Immature natural killer cell (primary cell): Measurements from ENCODE around the gene FDX1. TPM values are rescaled to one million over a fixed set of nuclear protein-coding genes. Genes with fewer than 3 reads are reported as not detected.

Source experiments
- DNase-seq, 3 donors: peaks; one replicate each; pipeline ENCODE4 v3.0.0; 2022; ENCODE audit warnings: mixed read lengths in 1 of 3
- H3K27ac Mint-ChIP-seq, 6 donors: one replicate each; pipeline ENCODE4 v1.8.0; 2020; ENCODE audit warnings: mixed read lengths in 6 of 6, mild to moderate bottlenecking in 5 of 6, inconsistent platforms in 4 of 6, moderate library complexity in 3 of 6
- H3K27me3 Mint-ChIP-seq, 3 donors: one replicate each; pipeline ENCODE4 v1.8.0; 2020 to 2021; ENCODE audit warnings: low read depth in 3 of 3, mild to moderate bottlenecking in 3 of 3, mixed read lengths in 3 of 3, moderate library complexity in 3 of 3, inconsistent platforms in 1 of 3
- H3K36me3 Mint-ChIP-seq, 3 donors: one replicate each; pipeline ENCODE4 v1.8.0; 2020; ENCODE audit warnings: mixed read lengths in 3 of 3, inconsistent platforms in 2 of 3, mild to moderate bottlenecking in 2 of 3
- H3K4me1 Mint-ChIP-seq, 2 donors: one replicate each; pipeline ENCODE4 v1.8.0; 2020; ENCODE audit warnings: inconsistent platforms in 2 of 2, mild to moderate bottlenecking in 2 of 2, mixed read lengths in 2 of 2, moderate library complexity in 1 of 2
- H3K4me3 Mint-ChIP-seq, 5 donors: one replicate each; pipeline ENCODE4 v1.8.0; 2020; ENCODE audit warnings: mild to moderate bottlenecking in 5 of 5, mixed read lengths in 5 of 5, inconsistent platforms in 3 of 5, moderate library complexity in 3 of 5
- H3K9me3 Mint-ChIP-seq, 6 donors: one replicate each; pipeline ENCODE4 v1.8.0; 2020; ENCODE audit warnings: mild to moderate bottlenecking in 6 of 6, mixed read lengths in 6 of 6, inconsistent platforms in 4 of 6, moderate library complexity in 3 of 6
- polyA plus RNA-seq, 3 donors: library from polyadenylated mRNA; unstranded; fragments of 300-500 nt; fragmentation: Illumina TruSeq; gene quantifications; one replicate each; pipeline ENCODE4 v1.2.3, GENCODE V29; 2021

Gene FDX1
- polyA plus RNA-seq, 3 donors from 2014 or later: 15.2 to 18.1 (median 16.6) TPM

GRCh38 chr11:110488446-110488845, 58.7 kb downstream of the FDX1 start:
- H3K27me3 Mint-ChIP-seq: peaks cover 0 to 2% (median under 1%) of the 10 kb centered on the region in 3 donors
- DNase-seq: no peak
- H3K9me3 Mint-ChIP-seq: peaks cover 0 to 2% (median 0%) of the 10 kb centered on the region in 6 donors
- no peaks in the 10 kb centered on the region for H3K36me3 Mint-ChIP-seq
- H3K27ac Mint-ChIP-seq: no peak overlapping the region
- no peaks in the 10 kb centered on the region for H3K4me1 Mint-ChIP-seq
- H3K4me3 Mint-ChIP-seq: no peak overlapping the region

DNA sequence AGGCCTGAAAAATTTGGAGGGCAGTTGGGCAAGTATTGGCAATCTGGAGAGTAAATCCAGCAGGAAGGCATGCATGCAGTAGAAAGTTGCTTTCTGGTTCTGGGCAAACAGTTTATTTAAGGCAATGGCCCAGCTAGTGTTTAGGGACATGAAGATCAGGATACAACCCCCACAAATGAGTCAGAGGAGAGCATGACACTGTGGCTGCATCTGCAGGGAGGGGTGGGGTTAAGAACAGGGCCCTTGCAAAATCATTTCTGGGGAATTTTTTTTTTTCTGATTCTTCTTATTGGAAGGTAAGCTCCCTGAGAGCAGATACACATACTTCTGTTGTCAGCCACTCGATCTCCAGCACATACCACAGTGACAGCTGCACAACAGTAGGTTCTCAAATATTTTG, 61.1 kb downstream of the FDX1 start:
- no peak for DNase-seq
- Mint-ChIP-seq H3K36me3 (no peaks in the 10 kb centered on the region), H3K4me3 (no peak overlapping the region), H3K4me1 (no peaks in the 10 kb centered on the region), H3K27ac (no peak overlapping the region), H3K27me3 (peaks cover 2 to 3% (median 2%) of the 10 kb centered on the region in 3 donors), H3K9me3 (peaks cover 0 to 3% (median 0%) of the 10 kb centered on the region in 6 donors)

DNA sequence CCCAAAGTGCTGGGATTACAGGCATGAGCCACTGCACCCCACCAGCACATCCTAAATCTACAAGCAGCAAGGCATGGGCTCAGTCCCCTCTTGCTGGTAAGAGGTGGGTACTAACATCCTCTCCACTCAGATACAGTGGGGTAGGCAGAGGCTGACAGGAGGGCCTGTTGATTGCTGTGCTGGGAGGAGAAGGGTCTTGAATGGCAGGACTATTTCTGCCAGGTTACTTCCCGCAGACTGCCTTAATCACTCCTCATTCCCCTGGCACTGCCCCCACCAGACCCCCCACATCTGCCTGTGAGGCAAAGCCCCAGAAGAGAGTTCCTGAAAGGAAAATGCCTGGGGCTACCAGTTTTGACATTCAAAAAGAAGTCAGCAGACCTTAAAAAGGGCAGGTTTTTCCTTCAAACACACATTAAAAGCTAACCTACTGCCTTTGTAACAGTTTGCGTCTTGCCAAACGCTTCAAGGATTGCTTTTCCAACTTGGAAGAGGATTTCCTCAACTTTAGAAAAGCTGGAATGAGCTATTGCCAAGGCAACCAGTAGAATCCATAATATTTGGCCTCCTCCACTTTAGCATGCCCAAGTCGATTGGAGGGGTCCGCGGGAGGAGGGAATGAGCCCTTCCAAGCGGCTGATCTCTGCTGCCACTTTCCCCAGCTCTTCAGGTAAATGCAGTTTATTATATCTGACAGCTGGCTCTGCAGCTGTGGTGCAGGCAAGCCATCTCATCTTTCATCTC, 62.0 kb downstream of the FDX1 start:
- Mint-ChIP-seq H3K27me3 (peaks cover 2 to 3% (median 2%) of the 10 kb centered on the region in 3 donors), H3K9me3 (peaks cover 0 to 3% (median 0%) of the 10 kb centered on the region in 6 donors), H3K27ac (no peak overlapping the region), H3K36me3 (no peaks in the 10 kb centered on the region), H3K4me1 (no peaks in the 10 kb centered on the region), H3K4me3 (no peak overlapping the region)
- no peak for DNase-seq

DNA sequence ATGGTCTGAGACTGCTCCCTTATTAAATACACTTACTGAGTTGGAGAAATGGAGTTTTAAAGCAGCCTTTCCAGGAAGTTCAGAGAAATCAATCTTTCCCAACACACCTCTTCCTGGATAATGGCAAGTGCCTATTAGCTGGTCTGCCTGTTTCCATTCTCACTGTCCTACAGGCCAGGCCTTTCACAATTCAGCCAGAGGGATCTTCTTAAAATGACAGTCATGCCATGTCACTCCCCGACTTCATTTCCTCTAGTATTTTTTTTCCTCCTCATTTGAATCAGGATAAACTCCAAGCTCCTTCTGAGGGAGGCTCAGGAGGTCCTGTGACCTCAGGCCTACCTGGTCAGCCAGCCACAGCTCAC, 62.6 kb downstream of the FDX1 start:
- Mint-ChIP-seq H3K4me3 (no peak overlapping the region), H3K27ac (no peak overlapping the region), H3K36me3 (no peaks in the 10 kb centered on the region), H3K4me1 (no peaks in the 10 kb centered on the region), H3K9me3 (peaks cover 0 to 3% (median 0%) of the 10 kb centered on the region in 6 donors), H3K27me3 (peaks cover under 1 to 3% (median 2%) of the 10 kb centered on the region in 3 donors)
- DNase-seq: no peak

DNA sequence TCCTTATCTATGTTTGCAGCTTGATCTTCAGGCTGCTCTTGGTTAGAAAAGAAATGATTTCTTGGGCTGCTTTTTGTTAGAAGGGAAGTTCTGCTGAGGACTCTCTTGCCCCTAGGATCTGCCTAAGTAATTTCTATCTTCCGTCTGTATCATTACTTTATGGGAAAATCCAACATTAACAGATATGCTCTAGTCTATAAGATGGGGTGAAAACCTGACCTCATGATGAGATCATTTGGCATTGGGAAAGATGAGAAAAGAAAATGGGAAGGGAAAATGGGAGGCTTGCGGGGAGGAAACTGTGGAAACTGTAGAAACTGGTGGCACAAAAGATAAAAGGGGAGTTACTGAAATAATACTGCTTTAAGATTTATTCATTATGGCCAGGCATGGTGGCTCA, 63.6 kb downstream of the FDX1 start:
- Mint-ChIP-seq H3K27me3 (peaks cover 0 to 3% (median 2%) of the 10 kb centered on the region in 3 donors), H3K36me3 (no peaks in the 10 kb centered on the region), H3K27ac (no peak overlapping the region), H3K9me3 (peaks cover 0 to 3% (median 0%) of the 10 kb centered on the region in 6 donors), H3K4me1 (no peaks in the 10 kb centered on the region), H3K4me3 (no peak overlapping the region)
- no peak for DNase-seq

GRCh38 chr11:110497231-110497978, 67.7 kb downstream of the FDX1 start:
- peaks cover 0 to 5% (median 0%) of the 10 kb centered on the region in 6 donors for H3K9me3 Mint-ChIP-seq
- no peaks in the 10 kb centered on the region for H3K4me1 Mint-ChIP-seq
- H3K27me3 Mint-ChIP-seq: peaks cover 0 to 3% (median 2%) of the 10 kb centered on the region in 3 donors
- no peaks in the 10 kb centered on the region for H3K36me3 Mint-ChIP-seq
- no peak for DNase-seq
- no peak overlapping the region for H3K27ac Mint-ChIP-seq
- no peak overlapping the region for H3K4me3 Mint-ChIP-seq

DNA sequence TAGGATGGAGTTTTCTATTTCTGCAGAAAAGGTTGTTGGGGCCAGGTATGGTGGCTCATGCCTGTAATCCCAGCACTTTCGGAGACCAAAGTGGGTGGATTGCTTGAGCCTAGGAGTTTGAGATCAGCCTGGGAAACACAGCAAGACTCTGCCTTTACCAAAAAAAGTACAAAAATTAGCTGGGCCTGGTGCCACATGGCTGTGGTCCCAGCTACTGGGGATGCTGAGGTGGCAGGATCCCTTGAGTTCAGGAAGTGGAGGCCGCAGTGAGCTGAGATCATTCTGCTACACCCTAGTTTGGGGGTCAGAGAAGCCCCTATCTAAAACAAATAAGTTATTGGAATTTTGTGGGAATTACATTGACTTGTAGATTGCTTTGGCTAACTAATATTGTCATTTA, 71.7 kb downstream of the FDX1 start:
- peaks cover 0 to 2% (median 0%) of the 10 kb centered on the region in 6 donors for H3K9me3 Mint-ChIP-seq
- no peak overlapping the region for H3K4me3 Mint-ChIP-seq
- H3K27me3 Mint-ChIP-seq: peaks cover 0 to 4% (median 2%) of the 10 kb centered on the region in 3 donors
- DNase-seq: no peak
- no peaks in the 10 kb centered on the region for H3K36me3 Mint-ChIP-seq
- H3K4me1 Mint-ChIP-seq: no peaks in the 10 kb centered on the region
- no peak overlapping the region for H3K27ac Mint-ChIP-seq

DNA sequence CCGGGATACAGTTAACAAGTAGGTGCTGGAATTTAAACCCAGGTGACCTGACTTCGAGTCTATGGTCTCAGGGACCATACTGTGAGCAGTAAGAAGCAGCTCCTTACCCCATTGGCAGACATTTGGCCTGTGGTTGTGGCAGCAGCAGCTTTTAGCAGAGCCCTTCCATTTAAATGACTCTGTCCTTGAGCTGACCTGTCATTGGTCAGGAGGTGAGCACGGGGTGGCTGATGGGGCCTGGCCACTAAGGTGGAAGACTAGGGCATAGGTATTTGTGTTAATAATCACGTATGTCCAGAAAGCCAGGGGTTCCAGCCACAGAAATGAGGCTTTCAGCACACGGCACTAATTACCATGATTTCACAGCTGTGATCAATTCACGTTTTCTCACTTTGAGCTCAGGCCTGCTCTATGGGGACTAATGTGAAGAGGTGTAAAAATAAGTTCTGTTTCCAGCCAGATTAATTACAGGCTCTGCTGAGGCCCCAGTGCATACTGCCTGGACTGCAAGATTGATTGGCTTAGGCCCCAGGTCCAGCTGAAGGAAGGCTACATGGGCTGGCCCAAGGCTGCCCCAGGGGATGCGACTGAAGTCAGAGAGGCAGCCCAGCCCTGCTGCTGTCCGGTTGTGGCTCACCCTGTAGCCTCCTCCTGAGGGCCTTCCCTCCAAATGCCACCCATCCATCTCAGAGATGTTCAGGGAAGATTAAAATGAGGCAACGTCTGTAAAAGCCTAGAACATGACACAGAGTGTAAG, 76.0 kb downstream of the FDX1 start:
- peaks cover 0 to 4% (median 2%) of the 10 kb centered on the region in 3 donors for H3K27me3 Mint-ChIP-seq
- no peak overlapping the region for H3K4me3 Mint-ChIP-seq
- H3K36me3 Mint-ChIP-seq: no peaks in the 10 kb centered on the region
- no peaks in the 10 kb centered on the region for H3K4me1 Mint-ChIP-seq
- no peak overlapping the region for H3K27ac Mint-ChIP-seq
- no peak for DNase-seq
- H3K9me3 Mint-ChIP-seq: peaks cover 0 to 3% (median 0%) of the 10 kb centered on the region in 6 donors

- peaks cover 2 to 6% (median 4%) of the 10 kb centered on the region in 3 donors for H3K27me3 Mint-ChIP-seq
- H3K27ac Mint-ChIP-seq: no peak overlapping the region
- H3K9me3 Mint-ChIP-seq: peaks cover 0 to 3% (median 0%) of the 10 kb centered on the region in 6 donors
- H3K4me1 Mint-ChIP-seq: no peaks in the 10 kb centered on the region
- no peaks in the 10 kb centered on the region for H3K36me3 Mint-ChIP-seq
- DNase-seq: no peak
- H3K4me3 Mint-ChIP-seq: no peak overlapping the region
Measured at GRCh38 chr11:110507328-110507727, 77.6 kb downstream of the FDX1 start.

DNA sequence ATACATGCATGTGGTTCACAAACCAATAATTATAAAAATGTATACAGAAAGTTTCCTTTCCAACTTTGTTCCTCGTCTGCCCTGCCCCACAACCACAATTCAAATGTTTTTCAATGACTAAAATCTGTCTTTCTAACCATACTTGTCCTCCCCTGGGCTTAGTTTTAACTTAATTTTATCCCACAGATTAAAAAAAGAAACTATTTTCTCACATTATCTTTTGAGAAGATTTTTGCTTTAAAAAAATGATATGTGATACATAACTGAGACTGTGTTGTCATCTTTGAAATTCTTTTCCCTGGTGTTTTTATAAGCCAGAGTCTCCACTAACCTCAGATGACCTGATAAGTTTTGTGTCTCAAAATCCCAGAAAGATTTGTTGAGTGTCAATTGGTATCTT, 79.0 kb downstream of the FDX1 start:
- DNase-seq: no peak
- no peak overlapping the region for H3K27ac Mint-ChIP-seq
- peaks cover 0 to 3% (median 0%) of the 10 kb centered on the region in 6 donors for H3K9me3 Mint-ChIP-seq

DNA sequence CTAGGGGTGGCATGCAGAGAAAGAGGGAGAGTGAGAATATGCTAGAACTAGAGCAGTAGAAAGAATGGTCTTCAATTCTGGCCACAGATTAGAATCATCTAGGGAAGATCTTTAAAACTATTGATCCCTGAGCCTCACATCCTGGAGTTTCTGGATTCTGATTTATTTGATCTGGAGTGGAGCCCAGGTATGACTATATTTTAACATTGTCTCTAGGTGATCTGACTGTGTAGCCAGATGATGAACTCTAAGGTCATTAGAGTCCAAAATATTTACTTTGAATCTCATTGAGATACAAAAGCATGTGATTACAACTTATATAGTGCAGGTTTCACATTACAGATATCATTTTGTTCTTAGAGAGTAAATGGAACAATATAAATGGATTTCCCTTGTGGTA, 79.7 kb downstream of the FDX1 start:
- Mint-ChIP-seq H3K27ac (no peak overlapping the region), H3K36me3 (no peaks in the 10 kb centered on the region), H3K4me1 (no peaks in the 10 kb centered on the region), H3K27me3 (peaks cover 2 to 4% (median 2%) of the 10 kb centered on the region in 3 donors), H3K4me3 (no peak overlapping the region), H3K9me3 (peaks cover 0 to 3% (median 0%) of the 10 kb centered on the region in 6 donors)
- DNase-seq: no peak

More for the DNA sequence above, 79.0 kb downstream of the FDX1 start:
- no peaks in the 10 kb centered on the region for H3K36me3 Mint-ChIP-seq
- no peaks in the 10 kb centered on the region for H3K4me1 Mint-ChIP-seq
- H3K4me3 Mint-ChIP-seq: no peak overlapping the region
- H3K27me3 Mint-ChIP-seq: peaks cover 2 to 4% (median 2%) of the 10 kb centered on the region in 3 donors

- no peak overlapping the region for H3K27ac Mint-ChIP-seq
- no peaks in the 10 kb centered on the region for H3K36me3 Mint-ChIP-seq
- no peak overlapping the region for H3K4me3 Mint-ChIP-seq
- no peak for DNase-seq
- H3K9me3 Mint-ChIP-seq: peaks cover 0 to 3% (median 0%) of the 10 kb centered on the region in 6 donors
- H3K4me1 Mint-ChIP-seq: peaks cover 0 to under 1% of the 10 kb centered on the region in 2 donors
- peaks cover 2 to 4% (median 2%) of the 10 kb centered on the region in 3 donors for H3K27me3 Mint-ChIP-seq
Measured at GRCh38 chr11:110512026-110512425, 82.3 kb downstream of the FDX1 start.

- Mint-ChIP-seq H3K4me1 (peaks cover 0 to 2% of the 10 kb centered on the region in 2 donors), H3K4me3 (no peak overlapping the region), H3K27ac (no peak overlapping the region), H3K36me3 (no peaks in the 10 kb centered on the region), H3K9me3 (no peaks in the 10 kb centered on the region), H3K27me3 (peaks cover 2 to 4% (median 2%) of the 10 kb centered on the region in 3 donors)
- no peak for DNase-seq
Measured at GRCh38 chr11:110513259-110513801, 83.6 kb downstream of the FDX1 start.
